HCEC 1CT (cell line): ENCODE results near the gene ADAMTS10.
"Not testable (repeated sequence)": the region's sequence is repeated elsewhere in the genome, so short reads cannot be mapped to it uniquely, and the experiment has no call there.

Experiments used
- DNase-seq: peaks from one replicate; pipeline ENCODE4 v3.0.0-alpha.2; 2017

The ADAMTS10 gene

DNA sequence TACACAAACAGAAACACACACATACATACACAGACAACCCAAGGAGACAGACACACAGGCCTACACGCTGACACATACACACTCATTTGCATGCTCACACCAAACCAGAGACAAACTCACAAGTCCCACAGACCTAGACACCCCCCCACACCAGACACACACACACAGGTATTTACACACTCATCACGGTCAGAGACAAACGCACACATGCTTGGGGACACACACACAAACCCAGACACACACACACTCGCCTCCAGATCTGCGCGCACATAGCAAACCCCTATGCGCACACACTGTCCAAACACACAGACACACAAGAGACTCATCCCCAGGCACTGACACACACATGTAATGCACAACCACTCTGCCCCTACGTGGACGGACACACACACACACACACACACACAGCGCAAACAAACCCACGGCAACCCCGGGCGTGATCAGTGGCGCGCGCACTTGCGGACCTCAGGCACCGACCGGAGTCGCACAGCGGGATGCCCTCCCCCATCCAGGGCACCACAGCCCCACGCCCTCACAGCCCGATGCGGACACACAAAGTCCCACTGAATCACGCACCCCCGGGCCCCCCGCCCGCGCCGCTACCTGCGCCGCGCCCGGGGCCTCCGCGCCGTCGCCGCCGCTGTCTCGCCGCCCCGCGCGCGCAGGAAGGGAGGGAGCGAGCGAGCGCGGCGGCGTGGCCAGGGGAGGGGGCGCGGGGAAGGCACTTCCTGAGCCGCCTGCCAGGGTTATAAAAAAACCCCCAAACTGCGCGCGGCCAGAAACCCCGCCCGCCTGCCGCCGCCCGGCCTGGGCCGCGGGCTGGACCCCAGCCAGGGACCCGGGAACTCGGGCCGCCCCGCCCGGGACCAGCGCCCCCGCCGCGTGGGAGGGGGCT is at the start of gene ADAMTS10:
Gene ADAMTS10 (minus strand): TSS at position 675 of the 895 bp plus-strand sequence. CDS start 5,005 bp downstream, outside the sequence.
- no peak for DNase-seq

GRCh38 chr19:8659905-8660304 is 49.4 kb upstream of the ADAMTS10 start:
- no peak for DNase-seq

DNA sequence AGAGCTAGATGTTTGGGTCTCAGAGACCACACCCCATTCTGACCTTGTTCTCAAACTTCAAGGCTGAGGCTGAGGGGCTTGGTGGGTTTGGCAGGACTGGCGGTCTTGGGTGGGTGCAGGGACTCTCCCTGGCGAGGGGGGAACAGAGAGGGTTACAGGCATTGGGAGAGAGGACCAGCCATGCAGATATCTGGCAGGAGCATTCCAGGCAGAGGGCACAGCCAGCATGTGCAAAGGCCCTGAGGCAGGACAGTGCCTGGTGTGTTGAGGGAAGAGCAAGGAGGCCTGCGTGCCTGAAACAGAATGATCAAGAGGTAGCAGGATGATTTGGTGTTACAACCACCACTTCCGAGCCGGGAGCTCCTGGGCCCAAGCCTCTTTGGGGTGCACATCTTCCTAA is 47.4 kb upstream of the ADAMTS10 start:
- no peak for DNase-seq

GRCh38 chr19:8655340-8655709 is 44.8 kb upstream of the ADAMTS10 start:
- no peak for DNase-seq

GRCh38 chr19:8654591-8655339 is 44.2 kb upstream of the ADAMTS10 start:
- peak; percentile 2 for DNase-seq

GRCh38 chr19:8648240-8648639 is 37.7 kb upstream of the ADAMTS10 start:
- DNase-seq = no peak

GRCh38 chr19:8643860-8644653 is 33.5 kb upstream of the ADAMTS10 start:
- DNase-seq = no peak

DNA sequence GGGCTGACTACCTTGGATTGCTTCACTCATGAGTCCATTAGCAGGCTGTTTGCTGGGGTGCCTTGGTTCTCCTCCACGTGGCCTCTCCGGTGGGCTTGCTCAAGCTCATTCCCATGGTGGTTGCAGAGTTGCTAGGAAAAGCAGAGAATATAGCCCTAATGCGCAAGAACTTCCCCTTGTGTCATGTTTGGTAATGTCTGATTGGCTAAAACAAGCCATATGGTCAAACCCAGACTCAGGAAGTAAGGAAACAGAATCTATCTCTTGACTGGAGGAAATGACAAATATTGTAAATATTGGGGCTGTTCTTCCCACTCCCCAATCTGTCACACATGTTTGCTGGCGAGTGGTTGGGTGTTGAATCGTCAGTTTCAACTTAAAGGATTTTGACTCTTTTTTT is 32.0 kb upstream of the ADAMTS10 start:
- DNase-seq = no peak

GRCh38 chr19:8641908-8642547 is 31.5 kb upstream of the ADAMTS10 start:
- peak; percentile 32 for DNase-seq

GRCh38 chr19:8641221-8641907 is 30.8 kb upstream of the ADAMTS10 start:
- no peak for DNase-seq

- no peak for DNase-seq
Measured at GRCh38 chr19:8640402-8641004, 30.0 kb upstream of the ADAMTS10 start.

- no peak for DNase-seq
Measured at GRCh38 chr19:8639821-8640401, 29.4 kb upstream of the ADAMTS10 start.

- no peak for DNase-seq
Measured at GRCh38 chr19:8638078-8638619, 27.6 kb upstream of the ADAMTS10 start.

DNA sequence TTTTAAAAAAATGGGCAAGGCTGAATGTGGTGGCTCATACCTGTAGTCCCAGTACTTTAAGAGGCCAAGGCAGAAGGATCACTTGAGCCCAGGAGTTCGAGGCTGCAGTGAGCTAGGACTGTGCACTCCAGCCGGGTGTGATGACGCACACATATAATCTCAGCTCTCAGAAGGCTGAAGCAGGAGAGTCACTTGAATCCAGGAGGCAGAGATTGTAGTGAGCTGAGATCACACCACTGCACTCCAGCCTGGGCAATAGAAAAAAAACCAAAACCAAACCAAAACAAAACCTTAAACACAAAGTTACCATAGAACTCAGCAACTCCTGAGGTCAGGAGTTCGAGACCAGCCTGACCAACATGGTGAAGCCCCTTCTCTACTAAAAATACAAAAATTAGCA is 26.6 kb upstream of the ADAMTS10 start:
- not testable (repeated sequence) for DNase-seq

DNA sequence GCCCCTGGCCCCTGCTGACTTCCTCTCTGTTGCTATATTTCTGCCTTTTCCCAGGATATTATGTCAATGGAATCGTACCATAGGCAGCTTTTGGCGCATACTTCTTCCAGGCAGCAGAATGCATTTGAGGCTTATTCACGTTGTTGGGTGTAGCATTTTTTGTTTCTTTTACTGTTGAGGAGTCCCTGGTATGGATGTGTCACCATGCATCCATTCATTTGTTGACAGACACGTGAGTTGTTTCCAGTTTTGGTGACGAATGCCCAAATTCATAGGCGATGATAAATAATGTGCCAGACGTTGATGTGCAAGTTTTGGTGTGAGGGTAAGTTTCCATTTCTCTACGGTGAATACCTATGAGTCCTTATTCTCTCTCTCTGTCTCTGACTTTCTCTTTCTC is 24.9 kb upstream of the ADAMTS10 start:
- DNase-seq = no peak

GRCh38 chr19:8631425-8631819 is 20.9 kb upstream of the ADAMTS10 start:
- no peak for DNase-seq

GRCh38 chr19:8630796-8631424 is 20.4 kb upstream of the ADAMTS10 start:
- no peak for DNase-seq

GRCh38 chr19:8629996-8630683 is 19.6 kb upstream of the ADAMTS10 start, which contains the start of gene NFILZ:
Gene NFILZ, plus strand, starts transcription at chr19:8630633. Its CDS starts 46,133 bp downstream, at chr19:8676766.
- no peak for DNase-seq

DNA sequence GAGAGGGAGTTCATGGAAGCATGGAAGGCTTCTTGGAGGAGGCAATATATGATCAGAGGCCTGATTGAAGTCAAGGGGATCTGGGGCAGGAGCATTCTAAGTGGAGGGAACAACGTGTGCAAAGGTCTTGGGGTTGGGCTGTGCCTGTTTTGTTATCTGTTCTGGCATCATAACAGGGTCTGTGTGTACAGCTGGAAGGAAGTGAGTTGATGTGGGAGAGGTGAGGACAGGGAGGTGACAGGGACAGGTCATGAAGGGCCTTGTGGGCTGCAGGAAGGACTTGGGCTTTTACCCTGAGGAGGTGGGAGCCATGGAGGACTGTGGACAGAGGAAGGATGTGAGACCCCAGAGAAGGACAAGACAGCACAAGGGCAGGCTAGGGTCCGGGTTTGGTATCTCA is 18.7 kb upstream of the ADAMTS10 start:
- no peak for DNase-seq

GRCh38 chr19:8626842-8627241 is 16.3 kb upstream of the ADAMTS10 start:
- no peak for DNase-seq
